Stimulated activated CD4-positive, alpha-beta T cell treated with anti-CD3 and anti-CD28 coated beads, Interleukin-1b, Interleukin-23, amount 100 ng/mL, for 1 hour (primary cell): Measurements from ENCODE around the gene KIRREL3.

Experiments used
- DNase-seq, 2 donors: peaks; one replicate each; pipeline ENCODE4 v3.0.0-alpha.2; 2020; ENCODE audit warnings: low read depth in 2 of 2

Gene KIRREL3

GRCh38 chr11:126739499-126740145 lies 260.9 kb downstream of the KIRREL3 start:
- DNase-seq = no peak

- DNase-seq = no peak
These were observed 262.1 kb downstream of the KIRREL3 start for GRCh38 chr11:126738295-126739031.

- no peak for DNase-seq
These were observed 263.6 kb downstream of the KIRREL3 start for GRCh38 chr11:126736682-126737572.

GRCh38 chr11:126734752-126735151 lies 265.8 kb downstream of the KIRREL3 start:
- no peak for DNase-seq

- no peak for DNase-seq
These were observed 266.9 kb downstream of the KIRREL3 start for GRCh38 chr11:126733685-126734084.

- DNase-seq = no peak
These were observed 267.6 kb downstream of the KIRREL3 start for GRCh38 chr11:126732981-126733380.

- no peak for DNase-seq
These were observed 268.9 kb downstream of the KIRREL3 start for GRCh38 chr11:126731576-126732142.

GRCh38 chr11:126727381-126727780 lies 273.2 kb downstream of the KIRREL3 start:
- no peak for DNase-seq

- no peak for DNase-seq
These were observed 275.0 kb downstream of the KIRREL3 start for GRCh38 chr11:126725521-126725920.

GRCh38 chr11:126725043-126725442 lies 275.5 kb downstream of the KIRREL3 start:
- no peak for DNase-seq

- no peak for DNase-seq
These were observed 276.9 kb downstream of the KIRREL3 start for GRCh38 chr11:126723665-126724045.

GRCh38 chr11:126722956-126723664 lies 277.5 kb downstream of the KIRREL3 start:
- DNase-seq = no peak

GRCh38 chr11:126722006-126722736 lies 278.4 kb downstream of the KIRREL3 start:
- DNase-seq = no peak

GRCh38 chr11:126720539-126721235 lies 279.9 kb downstream of the KIRREL3 start:
- DNase-seq = no peak

- no peak for DNase-seq
These were observed 280.8 kb downstream of the KIRREL3 start for GRCh38 chr11:126719740-126720139.

- no peak for DNase-seq
These were observed 282.3 kb downstream of the KIRREL3 start for GRCh38 chr11:126718276-126718675.

- DNase-seq = no peak
These were observed 284.0 kb downstream of the KIRREL3 start for GRCh38 chr11:126716456-126717083.

GRCh38 chr11:126713806-126714205 lies 286.8 kb downstream of the KIRREL3 start:
- no peak for DNase-seq

GRCh38 chr11:126711977-126712625 lies 288.5 kb downstream of the KIRREL3 start:
- no peak for DNase-seq
